Body of pancreas (tissue), 4 donors: Measurements from ENCODE around the gene C1GALT1.

Source experiments
- POLR2A ChIP-seq, 3 donors: fragments of 450-650 bp; IDR thresholded peaks; one replicate each; pipeline ENCODE4 v1.6.1; 2016; ENCODE audit warnings: antibody characterized with exemption in 3 of 3, mild to moderate bottlenecking in 2 of 3
- TF ChIP-seq, protein P1 (sequence below), 7 experiments: fragments of 450-650 bp in 4 of 7; fragments of 200-600 bp in 3 of 7; sonication (generic) in 3 of 7; IDR thresholded peaks; one replicate each; pipeline ENCODE4 v1.5.1; 2016 to 2019; ENCODE audit warnings: antibody characterized with exemption in 7 of 7

DNA sequence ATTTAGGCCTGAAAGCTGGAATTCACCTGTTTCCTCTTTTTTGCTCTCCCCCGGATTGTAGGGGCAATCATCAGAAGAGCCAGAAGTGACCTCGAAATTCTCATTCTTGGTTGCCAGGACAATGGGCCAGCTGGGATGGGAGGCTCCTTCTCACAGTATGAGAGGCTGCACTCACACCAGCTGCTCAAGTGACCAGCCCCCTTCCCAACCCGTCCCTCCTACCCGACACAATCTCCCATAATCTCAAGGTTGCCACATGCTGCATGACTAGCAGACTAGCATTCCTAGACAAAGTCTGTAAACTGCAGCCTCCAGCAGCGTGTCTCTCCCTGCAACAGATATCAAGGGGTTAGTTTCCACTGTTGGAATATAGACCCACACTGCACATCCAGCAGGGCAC, 110.3 kb downstream of the C1GALT1 start:
- TF ChIP-seq, protein P1, sequence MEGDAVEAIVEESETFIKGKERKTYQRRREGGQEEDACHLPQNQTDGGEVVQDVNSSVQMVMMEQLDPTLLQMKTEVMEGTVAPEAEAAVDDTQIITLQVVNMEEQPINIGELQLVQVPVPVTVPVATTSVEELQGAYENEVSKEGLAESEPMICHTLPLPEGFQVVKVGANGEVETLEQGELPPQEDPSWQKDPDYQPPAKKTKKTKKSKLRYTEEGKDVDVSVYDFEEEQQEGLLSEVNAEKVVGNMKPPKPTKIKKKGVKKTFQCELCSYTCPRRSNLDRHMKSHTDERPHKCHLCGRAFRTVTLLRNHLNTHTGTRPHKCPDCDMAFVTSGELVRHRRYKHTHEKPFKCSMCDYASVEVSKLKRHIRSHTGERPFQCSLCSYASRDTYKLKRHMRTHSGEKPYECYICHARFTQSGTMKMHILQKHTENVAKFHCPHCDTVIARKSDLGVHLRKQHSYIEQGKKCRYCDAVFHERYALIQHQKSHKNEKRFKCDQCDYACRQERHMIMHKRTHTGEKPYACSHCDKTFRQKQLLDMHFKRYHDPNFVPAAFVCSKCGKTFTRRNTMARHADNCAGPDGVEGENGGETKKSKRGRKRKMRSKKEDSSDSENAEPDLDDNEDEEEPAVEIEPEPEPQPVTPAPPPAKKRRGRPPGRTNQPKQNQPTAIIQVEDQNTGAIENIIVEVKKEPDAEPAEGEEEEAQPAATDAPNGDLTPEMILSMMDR (IDR thresholded peaks at IDR 0.05): no peak
- TF ChIP-seq POLR2A (IDR thresholded peaks at IDR 0.05): no peak
